ENCODE results near the gene TSEN15.
"Not testable (repeated sequence)": the region's sequence is repeated elsewhere in the genome, so short reads cannot be mapped to it uniquely, and the experiment has no call there.

Gene TSEN15

GRCh38 chr1:184056921-184057555 lies 5.5 kb downstream of the TSEN15 start:
- DNase-seq = no peak

- DNase-seq = no peak
Measured at GRCh38 chr1:184059887-184060286, 8.4 kb downstream of the TSEN15 start.

GRCh38 chr1:184060316-184060715 lies 8.8 kb downstream of the TSEN15 start:
- DNase-seq = no peak

GRCh38 chr1:184061396-184062003 lies 10.0 kb downstream of the TSEN15 start:
- DNase-seq = no peak

DNA sequence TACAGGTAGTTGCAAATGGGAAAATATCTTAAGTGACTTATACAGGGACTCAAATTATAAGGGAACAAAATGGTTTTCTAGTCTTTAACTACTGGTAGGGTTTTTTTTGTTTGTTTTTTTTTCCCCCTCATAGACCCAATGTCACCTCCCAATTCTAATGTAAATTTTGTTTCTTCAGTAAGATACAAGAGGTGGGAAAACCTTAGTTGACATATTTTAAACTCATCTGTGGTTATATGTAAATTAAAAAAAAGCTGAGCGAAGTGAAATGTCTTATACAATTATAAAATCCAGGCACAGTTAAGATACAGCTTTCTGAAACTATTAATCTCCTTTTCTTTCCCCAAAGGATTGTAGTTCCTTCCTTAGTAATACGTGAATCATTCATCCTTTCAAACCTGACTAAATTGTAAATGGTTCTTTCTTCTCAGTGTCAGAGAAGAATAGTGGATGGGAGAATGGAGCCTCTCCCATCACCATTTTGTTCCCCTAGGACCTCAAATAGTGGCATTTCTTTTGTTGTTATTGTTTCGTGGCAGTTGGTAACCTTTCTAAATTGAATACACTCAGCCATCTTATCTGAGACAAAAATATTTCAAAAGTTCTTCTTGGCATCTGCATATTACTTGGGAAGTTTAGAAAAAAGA lies 11.2 kb downstream of the TSEN15 start:
- DNase-seq = no peak

- no peak for DNase-seq
Measured at GRCh38 chr1:184065559-184065958, 14.0 kb downstream of the TSEN15 start.

- DNase-seq = no peak
Measured at GRCh38 chr1:184068354-184068753, 16.8 kb downstream of the TSEN15 start.

- DNase-seq = no peak
Measured at GRCh38 chr1:184069675-184070074, 18.1 kb downstream of the TSEN15 start.

DNA sequence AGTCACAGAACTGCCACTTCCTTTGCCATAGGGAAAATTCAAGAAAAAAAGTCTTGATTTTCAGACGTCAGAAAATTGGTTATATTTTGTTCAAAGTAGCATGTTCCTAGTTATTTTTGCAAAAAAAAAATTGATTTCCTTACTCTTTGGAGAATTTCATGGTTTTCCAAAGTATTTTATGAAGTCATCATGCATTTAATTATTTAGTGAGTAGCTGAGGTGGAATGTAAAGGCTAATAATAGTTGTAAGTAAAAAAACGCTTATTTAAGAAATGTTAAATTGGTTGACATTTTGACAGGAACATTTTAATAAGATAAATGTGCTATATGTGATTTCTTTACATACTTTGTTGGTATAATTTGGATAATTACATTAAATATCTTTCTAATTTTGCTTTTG lies 20.8 kb downstream of the TSEN15 start:
- no peak for DNase-seq

DNA sequence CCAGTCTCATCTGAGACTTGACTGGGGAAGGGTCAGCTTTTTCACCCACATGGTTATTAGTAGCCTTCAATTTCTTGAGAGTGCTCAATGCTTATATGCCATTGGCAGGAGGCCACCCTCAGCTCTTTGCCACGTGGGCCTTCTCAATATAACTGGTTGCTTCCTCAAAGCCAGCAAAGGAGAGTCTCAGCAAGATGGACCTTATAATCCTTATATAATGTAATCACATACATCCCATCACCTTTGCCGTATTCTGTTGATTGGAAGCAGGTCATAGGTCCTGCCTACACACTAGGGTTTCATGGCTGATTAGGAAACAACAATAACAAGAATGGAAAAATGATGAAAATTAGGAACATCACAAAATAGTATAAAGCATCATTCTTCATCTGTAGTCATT lies 22.9 kb downstream of the TSEN15 start:
- no peak for DNase-seq

DNA sequence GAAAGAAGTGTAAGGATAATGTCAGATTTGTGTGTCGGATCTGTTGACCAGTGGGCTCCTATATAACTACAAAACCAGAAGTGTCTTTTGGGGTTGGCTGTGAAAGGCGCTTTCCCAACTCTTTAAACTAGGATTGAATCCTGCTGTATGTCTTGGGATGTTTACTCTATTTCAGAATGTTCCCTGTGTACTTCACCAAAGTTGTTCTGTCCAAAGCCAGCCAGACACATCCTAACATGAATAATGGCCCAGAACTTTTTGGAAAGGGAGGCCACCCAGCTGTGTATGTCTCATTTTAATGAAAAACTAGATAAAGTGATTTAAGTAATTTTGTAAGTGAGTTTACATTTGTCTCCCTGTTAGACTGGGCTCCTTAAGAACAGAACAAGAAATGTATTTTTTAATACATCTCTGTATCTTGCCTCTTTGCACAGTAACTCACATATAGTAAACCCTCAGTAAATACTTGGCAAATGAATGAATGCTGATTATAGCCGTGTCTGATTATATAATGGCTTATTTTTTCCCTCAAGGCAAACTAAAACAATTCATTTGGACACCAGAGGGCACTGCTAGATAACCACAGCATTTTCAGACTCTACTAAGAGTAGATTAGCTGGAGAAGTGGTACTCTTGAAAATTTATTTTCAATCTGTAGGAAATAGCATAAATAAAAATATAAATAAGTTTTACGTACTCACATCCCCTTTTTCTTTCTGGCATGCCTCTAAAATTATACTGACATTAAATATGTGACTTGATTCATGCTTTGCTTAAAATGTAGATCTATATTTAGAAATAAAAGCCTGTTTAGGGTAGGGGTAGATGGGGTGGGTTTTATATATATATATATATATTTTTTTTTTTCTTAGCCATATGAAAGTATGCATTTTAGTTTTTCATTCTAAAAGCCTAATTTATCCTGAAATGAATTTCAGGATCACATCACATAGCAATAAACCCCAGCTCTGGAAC lies 23.8 kb downstream of the TSEN15 start:
- DNase-seq = no peak

DNA sequence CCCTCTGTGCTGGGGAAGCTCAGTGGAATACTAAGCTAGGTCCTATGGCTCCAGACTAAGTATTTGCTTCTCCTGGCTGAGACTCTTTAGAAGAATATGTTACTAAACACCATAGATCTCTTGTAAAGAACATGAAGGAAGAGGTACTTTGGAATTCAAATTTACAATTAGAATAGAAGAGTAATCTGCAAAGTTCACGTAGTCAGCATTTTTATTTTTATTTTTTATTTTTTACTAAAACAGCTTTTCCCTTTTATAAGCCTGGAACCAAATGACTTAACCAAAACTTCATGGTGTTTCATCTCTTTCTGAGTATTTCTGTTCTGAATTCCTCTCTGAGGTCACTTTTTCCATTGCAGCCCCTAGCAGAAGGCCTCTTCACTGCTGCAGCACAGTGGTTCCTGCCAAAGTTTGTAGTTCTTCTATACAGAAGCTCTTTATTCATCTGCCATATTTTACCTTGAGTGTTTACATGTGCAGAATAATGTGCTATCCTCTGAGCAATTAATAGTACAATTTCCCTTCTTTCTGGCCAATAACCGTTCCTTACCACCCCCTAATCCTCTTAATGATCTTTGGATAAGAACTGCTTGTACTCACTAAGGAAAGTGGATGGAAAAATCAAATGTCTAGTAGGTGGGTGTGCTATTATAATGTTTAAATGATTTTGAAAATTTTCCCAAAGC lies 27.2 kb downstream of the TSEN15 start:
- no peak for DNase-seq

DNA sequence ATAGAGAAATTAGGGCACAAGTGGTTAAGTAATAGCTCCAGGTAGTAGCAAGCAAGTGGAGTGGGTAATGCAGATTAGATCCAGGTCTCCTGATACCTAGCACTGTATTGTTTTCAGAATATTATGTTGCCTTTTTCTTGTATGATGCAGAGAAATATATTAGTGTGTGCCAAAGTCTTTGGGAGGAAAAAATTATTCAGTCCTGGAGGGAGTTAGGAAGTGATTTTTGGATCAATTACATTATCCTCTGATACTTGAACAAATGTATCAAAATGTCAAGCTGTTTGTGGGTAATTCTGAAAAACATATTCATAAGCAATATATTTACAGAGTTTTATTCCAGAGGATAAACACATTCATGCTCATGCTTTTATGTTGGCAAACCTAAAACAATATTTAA lies 28.8 kb downstream of the TSEN15 start:
- DNase-seq = no peak

DNA sequence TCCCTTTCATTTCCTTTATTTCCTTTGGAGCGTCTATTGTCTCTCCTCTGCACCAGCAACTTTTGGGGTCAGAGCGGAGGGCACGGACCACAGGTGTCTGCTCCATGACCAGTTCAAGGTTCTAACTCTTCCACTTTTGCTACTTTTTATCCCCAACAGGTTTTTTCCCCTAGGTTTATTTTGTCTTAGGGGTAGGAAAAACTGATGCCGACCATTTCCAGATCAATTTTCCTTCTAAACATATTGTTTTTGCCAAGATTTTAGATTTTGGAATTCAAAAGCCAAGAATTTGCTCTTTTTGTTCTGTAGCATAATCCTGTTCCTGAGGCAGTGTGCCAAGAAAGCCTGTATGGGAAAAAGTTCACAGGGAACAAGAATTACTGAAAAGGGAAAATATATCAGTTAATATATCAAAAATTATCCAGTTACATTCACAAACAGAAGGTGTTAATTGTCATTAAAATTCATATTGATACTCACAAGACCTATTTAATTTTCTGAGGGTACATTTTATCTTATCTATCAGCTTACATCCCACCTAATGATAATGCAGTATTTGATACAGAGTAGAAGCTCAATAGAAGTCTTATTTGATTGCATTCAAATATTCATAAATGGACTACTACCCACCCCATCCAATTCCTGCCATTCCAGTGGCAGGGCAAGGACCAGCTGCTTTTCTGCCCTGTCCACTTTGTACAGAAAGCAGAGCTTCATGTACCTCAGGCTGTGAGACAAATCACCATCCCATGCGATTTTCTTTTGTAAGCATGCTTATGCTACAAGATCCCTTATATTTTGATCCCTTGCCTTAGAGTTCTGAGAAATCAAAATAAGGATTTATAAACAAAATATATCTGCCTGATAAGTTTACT lies 31.2 kb downstream of the TSEN15 start:
- no peak for DNase-seq

- DNase-seq = no peak
Measured at GRCh38 chr1:184085667-184086066, 34.1 kb downstream of the TSEN15 start.

- no peak for DNase-seq
Measured at GRCh38 chr1:184088037-184088436, 36.5 kb downstream of the TSEN15 start.

- no peak for DNase-seq
Measured at GRCh38 chr1:184093071-184093470, 41.5 kb downstream of the TSEN15 start.

DNA sequence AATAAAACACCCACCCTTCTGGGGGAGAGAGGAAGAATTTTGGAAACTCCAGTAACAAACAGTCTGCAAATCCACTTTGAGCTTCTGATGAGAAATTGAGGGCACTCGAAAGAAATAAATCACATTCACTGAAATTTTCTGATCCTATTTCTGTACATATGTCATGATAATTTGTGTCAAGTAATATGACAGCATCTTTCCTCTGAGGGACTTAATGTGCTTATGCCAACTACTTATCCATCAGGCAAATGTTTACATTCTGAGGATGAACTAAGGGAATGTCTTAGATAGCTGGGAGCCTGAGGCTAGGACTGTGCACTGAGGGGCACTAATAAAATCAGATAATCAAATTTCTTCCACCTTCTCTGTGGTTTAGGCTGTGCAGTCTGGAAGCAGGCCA lies 44.5 kb downstream of the TSEN15 start:
- no peak for DNase-seq

DNA sequence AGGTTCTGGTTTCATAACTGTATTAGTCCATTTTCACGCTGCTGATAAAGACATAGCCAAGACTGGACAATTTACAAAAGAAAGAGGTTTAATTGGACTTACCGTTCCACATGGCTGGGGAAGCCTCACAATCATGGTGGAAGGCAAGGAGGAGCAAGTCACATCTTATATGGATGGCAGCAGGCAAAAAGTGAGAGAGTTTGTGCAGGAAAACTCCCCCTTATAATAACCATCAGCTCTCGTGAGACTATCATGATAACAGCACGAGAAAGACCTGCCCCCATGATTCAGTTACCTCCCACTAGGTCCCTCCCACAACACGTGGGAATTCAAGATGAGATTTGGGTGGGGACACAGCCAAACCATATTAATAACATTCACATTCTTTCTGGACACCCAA lies 45.0 kb downstream of the TSEN15 start:
- DNase-seq = not testable (repeated sequence)

DNA sequence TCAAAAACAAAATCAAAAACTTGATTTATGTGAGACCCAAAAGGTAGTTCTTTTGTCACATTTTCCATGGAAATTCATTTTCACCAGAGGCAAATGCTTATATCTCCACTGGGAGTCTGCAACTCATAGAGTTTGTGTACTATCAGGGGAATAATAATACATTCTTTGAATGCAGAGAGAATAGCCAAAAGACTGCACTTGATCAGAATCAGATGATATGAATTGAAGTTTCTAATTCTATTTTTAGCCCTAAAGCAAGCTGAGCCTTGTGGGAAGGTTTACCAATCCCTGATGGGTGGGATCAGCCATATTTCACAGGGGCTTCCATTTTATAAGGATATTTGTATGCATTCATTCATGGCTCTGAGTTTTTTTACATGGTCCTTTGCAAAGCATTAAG lies 49.6 kb downstream of the TSEN15 start:
- DNase-seq = no peak

- no peak for DNase-seq
Measured at GRCh38 chr1:184101571-184101970, 50.0 kb downstream of the TSEN15 start.
